Activated CD4-positive, alpha-beta T cell treated with anti-CD3 and anti-CD28 coated beads for 4 hours (primary cell): ENCODE data around the gene EPHA10.
"Not testable (repeated sequence)": the region's sequence is repeated elsewhere in the genome, so short reads cannot be mapped to it uniquely, and the experiment has no call there.

Experiments
- DNase-seq, 2 donors: peaks; one replicate each; pipeline ENCODE4 v3.0.0-alpha.2; 2020

The EPHA10 gene

DNA sequence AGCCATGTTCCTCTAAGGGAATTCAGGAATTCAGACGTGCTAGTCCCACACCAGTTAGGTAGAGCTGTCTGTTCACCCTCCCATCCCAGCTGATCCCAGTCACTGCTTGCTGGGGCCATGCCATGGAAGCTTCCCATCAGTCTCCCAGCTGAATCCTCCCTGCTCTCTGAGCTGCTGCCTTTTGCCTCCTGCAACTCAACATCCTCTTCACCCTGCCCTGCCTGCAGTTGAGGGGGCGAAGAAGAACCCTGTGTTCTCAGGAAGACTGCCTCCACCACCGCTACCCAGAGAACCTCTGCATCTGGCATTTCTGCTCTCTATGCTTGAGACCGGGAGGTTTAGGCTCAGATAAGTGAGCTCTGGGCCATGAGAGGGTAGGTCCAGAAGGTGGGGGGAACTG is 56.4 kb downstream of the EPHA10 start:
- DNase-seq = no peak

DNA sequence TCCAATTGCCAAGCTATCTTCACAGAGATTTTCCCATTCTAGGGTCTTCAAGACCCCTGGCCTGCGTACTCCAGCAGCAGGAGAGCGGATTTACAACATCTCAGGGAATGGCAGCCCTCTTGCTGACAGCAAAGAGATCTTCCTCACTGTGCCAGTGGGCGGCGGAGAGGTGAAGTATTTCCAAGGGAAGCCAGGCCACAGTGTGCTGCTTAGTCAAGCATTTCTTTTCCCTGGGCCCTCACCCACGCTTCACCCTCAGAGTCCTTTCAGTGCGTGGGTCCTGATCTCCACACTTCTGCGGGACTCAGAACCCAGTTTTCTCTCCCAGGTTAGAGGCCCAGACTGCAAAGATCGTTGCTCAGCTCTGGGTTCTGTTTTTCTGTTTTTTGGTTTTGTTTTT is 59.5 kb downstream of the EPHA10 start:
- DNase-seq = no peak

DNA sequence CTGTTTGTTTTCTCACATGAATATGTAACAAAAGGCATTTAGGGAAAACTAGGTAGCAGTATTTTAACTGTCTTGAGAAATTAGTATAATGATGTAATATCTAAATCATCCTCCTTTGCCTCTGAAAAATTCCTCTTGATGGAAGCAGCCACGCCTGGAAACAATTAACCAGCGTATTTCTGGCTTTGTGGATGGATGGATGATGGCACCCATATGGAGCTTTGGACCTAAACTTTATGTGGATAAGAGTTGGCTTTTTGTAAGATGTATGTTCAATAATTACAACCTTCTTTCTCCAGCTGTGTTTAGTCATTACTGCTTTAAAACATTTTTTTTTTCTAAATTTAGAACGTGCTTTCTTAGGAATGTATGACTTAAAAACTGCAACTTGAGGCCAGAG is 60.0 kb downstream of the EPHA10 start:
- DNase-seq = no peak

DNA sequence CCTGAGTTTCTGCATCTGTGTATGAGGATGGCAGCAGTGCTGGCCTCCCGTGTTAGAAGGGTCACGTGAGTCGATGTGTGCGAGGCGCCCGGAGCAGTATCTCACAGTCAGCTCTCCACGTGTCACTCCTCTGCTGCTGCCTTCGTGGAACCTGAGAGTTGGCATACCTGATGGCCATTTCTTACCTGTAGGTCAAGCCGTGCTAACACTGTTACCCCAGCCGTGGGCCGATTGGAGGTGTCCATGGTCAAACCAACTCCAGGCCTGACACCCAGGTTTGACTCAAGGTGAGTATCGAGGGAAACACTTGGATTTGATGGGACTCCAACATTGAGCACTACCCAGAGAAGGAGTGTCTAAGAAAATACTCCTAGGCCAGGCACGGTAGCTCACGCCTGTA is 61.9 kb downstream of the EPHA10 start:
- no peak for DNase-seq

DNA sequence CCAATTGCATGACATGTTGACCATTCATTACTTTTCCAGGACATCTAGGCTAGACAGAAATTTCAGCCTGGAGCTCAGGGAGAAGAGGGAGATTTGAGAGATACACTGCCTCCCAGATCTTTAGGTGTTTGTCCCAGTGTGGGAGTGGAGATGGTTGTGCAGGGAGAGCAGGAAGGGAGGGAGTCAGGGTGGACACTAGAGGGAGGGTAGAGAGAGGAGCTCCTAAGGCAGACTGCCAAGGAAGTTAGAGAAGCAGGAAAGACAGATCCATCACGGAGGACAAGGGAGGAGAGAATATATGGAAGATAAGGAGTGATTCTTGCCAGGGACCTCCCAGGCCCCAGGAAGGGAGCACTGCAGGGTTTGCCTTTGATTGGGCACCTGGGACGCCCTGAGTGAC is 63.9 kb downstream of the EPHA10 start:
- DNase-seq = no peak

DNA sequence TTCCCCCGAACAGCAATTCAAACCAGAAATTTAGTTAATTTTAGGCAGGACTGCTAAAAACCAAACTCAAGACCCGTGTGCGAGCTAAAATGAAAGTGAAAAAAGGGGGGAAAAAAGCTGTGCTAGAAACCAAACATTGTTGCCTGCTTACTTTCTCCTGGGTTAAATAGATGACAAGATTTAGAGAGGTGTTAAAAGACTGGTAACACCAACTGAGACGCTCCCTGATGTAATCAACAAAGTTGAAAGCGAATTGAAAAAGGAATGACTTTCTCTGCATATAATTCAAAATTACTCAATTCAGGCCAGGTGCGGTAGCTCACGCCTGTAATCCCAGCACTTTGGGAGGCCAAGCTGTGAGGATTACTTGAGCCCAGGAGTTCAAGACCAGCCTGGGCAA is 65.8 kb downstream of the EPHA10 start:
- DNase-seq = no peak

DNA sequence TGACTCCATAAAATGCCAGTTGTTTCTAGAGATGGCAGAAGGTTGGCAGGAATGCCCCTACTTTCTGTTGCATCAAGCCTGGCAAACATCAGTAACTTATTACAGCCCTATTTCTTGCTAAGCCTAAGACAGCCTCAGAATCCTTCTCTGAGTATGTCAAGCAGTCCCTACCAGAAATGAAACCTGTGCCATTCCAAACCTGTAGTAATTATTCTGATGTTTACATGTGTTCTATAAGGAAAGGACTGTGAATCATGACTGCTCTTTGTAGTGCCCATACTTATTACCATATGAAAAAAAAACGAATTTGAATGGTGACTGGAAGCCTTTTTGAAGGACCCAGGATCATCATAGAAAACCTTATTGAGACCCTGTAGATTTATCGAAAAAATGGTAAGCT is 67.2 kb downstream of the EPHA10 start:
- DNase-seq = no peak

DNA sequence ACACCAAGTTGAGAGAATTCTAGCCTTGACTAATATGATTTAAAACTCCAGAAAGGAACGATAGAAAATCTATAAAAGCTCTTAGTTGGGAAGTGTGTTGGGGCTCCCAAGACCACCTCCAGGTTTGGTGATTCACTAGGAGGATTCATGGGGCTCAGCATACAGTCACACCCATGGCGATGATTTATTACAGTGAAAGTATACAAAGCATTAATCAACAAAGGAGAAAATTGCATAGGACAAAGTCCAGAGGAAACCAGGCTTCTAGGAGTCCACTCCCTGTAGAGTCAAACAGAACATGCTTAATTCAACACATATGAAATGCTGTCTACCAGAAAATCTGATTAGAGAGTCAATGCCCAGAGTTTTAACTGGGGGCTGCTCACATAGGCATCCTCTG is 67.8 kb downstream of the EPHA10 start:
- no peak for DNase-seq

DNA sequence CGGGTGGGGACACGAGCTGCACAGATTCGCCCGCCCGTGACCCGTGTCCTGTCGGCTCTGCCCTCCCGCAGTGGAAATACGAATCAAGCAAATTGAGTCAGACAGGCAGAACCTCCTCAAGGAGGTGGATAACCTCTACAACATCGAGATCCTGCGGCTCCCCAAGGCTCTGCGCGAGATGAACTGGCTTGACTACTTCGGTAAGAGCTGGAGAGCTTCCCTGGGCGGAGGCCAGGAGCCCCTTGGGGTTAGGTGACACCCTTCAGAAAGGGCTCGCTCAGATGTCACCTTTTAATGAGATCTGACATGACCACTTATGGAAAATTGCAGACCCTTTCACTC is 72.1 kb downstream of the EPHA10 start:
- no peak for DNase-seq

DNA sequence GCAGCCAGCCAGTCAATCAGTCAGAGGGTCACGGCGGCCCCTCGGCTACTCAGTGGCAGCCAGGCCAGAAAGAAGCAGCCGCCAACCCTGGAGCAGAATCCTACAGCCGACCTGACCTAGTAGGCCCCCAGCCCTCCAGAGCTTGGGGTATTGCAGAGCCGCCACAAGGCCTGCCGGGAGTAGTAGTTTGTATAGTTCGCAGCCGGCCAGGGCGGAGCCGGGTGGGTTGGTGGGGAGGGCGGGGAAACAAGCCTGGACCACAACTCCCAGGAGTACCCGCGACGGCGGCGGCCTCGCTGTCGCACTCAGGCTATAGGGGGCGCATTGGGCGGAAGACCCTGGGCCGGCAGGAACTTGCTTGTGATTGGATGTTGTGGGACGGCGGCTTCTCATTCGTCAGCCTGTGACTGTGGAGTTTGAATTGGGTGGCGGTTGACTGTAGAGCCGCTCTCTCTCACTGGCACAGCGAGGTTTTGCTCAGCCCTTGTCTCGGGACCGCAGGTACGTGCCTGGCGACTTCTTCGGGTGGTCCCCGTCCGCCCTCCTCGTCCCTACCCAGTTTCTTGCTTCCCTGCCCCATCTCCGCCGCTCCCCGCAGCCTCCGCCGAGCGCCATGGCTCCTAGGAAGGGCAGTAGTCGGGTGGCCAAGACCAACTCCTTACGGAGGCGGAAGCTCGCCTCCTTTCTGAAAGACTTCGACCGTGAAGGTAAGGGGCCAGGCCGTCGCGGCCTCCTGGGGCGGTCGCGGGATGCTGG is 72.7 kb downstream of the EPHA10 start, which contains the start of gene CDCA8:
TSS of gene CDCA8 (plus strand) at position 439 of the 756 bp plus-strand sequence. CDS start at position 614, 175 bp downstream.
- peak; percentile 97 to 98 for DNase-seq

DNA sequence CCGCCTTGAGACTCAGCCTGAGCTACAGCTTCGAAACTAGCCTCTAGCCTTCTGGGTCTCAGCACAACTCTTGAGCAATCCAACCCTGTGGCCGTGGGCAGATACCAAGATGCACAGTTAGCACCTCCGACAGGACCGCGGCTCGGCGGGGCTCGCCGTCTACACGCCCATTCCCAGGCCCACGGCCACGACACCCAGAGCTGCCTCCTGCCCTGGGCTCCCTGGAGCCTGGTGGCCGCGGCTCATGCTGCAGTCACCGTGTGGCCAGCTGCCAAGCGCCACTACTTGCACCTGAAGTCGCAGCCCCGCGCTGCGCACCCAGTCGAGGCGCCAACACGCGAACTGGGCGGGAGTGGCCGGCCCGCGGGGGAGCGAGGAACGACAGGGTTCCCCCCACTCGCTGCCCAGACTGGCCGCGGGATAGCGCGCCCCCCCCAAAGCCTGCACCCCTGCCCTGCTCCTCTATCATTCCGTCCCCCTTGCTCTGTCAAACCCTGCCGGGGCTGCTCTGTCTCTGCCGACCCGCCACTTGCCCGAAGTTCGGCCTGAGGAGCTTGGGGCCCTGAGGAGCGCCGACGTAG is 73.3 kb downstream of the EPHA10 start:
- peak; percentile 5 to 9 for DNase-seq

DNA sequence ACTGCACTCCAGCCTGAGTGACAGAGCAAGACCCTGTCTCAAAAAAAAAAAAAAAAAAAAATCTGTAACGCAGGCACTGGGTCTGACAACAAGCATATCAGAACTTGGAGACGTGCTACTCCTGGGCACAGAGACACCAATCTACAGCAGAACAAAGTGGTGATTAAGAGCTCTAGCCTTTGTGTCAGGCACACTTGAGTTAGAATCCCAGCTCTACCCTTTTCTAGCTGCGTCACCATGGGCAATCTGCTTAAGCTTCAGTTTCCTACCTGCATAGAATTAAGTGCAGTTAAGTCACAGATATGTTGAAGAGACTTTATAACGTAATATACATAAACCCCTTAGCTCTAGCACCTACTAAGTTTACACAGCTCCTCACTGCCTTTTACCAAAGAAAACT is 76.0 kb downstream of the EPHA10 start:
- DNase-seq = no peak

DNA sequence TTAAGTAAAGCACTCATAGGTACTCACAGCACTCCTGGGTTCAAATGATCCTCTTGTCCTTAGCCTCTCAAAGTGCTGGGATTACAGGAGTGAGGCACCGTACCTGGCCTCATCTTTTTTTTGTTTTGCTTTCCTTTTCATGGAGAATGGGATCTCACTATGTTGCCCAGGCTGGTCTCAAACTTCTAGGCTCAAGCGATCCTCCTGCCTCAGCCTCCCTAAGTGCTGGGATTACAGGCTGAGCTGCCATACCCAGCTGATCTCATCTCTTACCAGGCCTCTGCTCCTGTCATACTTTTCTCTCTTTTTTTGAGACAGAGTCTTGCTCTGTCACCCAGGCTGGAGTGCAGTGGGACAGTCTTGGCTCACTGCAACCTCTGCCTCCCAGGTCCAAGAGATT is 77.2 kb downstream of the EPHA10 start:
- DNase-seq = not testable (repeated sequence)

DNA sequence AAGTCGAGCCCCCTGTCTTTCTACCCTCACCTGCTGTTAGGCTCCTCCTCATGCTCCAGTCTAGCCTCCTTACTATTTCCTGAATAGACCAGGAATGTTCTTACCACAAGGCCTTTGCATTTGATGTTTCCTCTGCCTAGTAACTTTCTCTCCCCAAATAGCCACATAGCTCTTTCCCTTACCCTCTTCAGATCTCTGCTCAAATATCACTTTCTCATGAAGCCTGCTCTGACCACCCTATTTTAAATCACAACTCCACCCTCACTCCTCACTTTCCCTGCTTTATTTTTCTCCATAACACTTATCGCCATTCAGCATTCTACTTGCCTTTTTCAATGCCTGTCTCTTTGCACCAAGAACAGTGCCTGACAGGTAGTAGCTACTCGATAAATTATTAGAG is 79.2 kb downstream of the EPHA10 start:
- no peak for DNase-seq

DNA sequence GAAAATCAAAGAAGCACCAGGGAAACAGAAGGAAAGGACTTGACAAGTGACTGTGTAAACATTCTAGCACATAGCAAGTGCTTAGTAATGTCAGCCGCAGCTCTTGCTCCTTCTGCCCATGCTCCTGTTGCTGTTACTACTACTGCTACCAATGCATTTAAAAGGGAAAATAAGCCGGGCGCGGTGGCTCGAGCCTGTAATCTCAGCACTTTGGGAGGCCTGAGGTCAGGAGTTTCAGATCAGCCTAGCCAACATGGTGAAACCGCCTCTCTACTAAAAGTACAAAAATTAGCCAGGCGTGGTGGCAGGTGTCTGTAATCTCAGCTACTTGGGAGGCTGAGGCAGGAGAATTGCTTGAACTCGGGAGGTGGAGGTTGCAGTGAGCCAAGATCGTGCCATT is 80.7 kb downstream of the EPHA10 start:
- DNase-seq = not testable (repeated sequence)

DNA sequence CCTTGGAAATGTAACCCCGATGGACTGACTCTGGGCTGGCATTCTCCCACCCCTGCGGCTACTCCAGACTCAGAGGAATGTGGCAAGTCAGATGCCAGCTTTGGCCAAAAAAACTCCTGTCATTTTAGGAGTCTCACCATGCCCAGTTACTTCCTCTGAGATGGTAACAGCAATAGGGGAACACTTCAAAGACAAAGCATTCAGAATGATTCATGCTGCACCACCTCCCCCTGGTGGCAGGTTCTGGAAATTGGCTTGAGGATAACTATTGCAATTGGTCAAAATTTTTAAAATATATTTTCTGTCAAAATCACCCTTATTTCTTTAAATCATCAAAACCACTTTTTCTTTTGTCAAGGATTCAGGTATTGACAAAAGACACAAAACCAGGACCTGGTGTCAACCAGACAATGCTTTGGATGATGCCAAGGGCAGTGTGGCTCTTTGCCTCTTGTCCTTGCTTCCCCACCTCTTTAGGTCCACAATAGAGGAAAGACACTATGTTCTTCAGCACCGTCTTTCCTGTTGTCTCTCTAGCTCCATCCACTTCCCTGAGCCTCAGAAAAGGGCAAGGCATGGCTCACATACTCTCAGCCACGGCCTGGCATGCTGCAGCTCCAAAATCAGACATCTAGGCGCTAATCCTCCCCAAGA is 82.5 kb downstream of the EPHA10 start:
- peak; percentile 66 to 81 for DNase-seq

DNA sequence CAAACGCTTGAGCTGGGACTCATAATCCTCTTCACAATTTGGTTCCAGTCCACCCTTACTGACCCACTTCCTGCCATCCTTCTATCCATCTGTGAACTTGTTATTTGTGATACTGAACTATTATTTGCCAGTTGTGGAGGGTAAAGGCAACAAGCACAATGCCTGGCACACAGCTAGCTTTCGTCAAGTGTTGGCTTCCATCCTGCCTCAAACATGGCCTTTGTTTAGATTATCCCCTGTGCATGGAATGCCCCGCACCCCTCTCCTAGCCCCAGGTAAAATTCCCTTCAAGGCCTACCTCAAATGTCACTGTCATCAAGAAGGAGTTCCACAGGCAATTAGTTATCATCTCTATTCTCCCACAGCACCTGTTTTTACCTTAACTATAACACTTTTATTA is 84.0 kb downstream of the EPHA10 start:
- DNase-seq = no peak

DNA sequence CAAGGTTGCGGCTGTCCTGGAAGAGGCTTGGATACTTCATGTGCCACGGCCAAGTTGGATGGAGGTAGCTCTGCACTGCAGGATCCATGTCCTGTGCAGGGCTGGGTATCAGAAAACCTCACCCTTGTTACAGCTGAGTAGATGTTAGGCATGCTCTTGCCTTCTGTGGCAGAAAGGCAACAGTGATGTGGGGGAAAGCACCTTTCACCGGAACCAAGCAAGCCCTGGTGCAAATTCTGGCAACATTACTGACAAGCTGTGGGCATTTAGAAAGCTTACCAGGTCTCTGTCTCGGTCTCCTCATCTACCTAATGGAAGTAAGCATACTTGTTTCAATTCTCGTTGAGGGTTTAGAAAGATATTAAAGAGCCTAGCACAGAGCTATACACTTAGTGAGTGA is 87.1 kb downstream of the EPHA10 start:
- no peak for DNase-seq

DNA sequence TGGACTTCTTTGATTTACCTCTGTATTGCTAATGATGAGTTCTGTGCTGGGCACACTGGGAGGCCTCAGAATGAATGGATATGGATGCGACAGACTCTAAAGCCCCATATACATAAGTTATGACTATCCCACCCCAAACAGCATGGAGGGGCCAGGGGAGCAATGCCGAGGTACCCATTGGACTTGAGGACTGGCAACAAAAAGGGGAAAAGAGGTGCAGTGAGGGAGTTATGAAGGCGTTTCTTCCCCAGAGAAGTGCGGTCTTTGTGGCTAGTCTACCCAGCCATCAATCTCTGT is 87.8 kb downstream of the EPHA10 start:
- no peak for DNase-seq

DNA sequence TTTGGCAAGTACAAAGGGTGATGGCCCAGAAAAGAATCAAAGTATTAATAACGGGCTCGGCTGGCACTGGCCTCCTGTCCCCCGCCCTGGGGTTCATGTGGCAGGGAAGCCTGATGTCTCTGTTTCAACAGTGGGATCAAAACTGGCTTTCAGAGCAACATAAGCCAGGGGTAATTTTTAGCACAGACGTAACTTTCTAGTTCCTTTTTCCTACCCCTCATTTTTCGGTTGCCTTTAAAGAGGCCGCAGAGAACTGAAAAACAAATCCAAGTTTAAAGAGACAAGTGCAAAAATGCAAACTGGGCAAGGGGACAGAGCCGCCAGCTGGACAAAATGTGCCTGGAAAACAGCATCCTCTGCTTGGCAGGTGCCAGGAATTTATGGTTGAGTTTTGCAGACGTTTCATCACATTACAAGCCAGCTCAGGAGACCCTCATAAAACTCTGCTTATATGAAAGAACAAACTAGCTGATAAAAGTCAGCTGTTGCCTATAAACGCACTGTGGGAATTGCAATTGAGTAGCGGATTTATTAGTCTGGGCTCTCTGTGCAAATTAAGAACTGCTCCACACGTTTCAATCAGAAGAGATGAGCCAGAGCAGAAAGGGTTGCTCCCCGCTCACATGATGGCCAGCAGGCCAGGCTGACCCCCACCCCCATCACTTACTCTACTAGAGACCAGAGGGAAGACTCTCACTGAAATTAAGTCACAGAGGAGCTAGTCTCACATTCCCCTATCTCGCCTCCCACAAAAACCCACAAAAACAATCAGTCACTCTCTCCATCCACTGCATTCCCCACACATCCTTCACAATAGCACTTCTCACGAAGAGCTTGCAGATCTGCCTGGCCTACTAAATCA is 88.4 kb downstream of the EPHA10 start:
- no peak for DNase-seq

DNA sequence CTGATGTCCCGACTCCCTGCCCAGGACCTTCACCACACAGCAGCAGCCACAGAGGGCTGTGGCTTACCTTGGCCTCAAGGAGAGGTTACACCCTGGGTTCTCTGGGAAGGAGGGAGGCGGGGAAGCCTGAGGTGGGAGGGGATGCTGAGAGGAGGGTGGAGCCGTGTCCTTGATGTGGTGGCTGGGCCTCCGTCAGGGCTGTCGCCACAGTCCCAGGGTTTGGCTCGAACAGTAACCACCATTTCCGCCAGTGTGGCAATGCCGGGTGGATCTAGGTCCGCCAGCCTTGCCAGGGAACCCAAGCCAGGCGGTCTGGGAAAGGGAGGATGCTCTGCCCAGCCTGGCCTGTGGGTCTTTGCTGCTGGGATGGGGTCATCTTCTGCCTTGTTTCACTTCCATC is 91.0 kb downstream of the EPHA10 start:
- DNase-seq = peak; percentile 30 to 33

DNA sequence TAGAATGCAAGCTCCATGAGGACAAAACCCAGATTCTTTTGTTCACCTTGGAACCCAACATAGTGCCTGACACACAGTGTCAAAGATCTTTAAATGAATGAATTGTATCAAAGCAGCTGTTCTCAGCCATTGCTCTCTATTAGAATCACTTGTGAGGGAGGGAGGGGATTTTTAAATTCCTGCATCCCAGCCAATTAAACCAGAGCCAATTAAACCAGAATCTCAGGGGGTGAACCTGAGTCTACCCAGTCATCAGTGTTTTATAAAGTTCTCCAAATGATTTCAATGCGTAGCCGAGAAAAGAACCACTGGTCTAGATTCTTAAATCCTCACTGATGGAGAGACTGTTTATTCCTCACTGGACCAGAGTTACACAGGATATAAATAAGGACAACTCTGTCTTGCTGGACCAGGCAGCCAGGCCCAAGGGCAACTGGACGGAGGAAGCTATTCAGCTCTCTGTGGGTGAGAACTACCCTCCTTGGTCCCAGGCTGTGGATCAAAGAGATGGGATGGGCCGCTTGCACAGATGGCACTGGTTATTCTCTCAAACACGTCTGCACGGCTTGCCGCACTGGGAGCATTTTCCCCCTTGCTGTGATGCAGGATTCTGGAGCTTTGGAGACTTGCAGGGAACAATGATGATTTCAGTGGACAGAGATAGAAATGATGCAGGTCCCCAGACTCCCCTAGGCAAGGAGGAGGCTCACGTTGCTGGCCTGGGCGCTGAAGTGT is 92.6 kb downstream of the EPHA10 start:
- no peak for DNase-seq

DNA sequence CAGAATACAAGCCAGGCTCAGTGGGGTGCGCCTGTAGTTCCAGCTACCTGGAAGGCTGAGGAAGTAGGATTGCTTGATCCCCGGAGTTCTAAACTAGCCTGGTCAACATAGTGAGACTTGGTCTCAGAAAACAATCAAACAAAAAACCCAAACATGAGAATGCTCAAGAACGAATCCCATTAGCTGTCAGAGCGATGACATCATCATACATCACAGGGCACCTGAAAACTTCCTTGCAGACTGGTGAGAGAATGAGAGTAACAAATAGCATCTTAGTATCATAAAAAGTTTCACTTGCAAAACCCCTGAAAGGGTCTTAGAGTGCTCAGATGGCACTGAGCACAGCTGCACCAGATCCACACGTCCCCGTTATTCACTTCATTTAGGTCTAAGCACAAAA is 93.7 kb downstream of the EPHA10 start:
- DNase-seq = no peak
